Lung (tissue), 12 donors: ENCODE measurements around the gene ETV4. TPM values are rescaled to one million over a fixed set of nuclear protein-coding genes. Genes with fewer than 3 reads are reported as not detected.

Experiments used
- ATAC-seq: fragments of 200-7000 bp; cut with Tn5 transposase; one replicate; pipeline ENCODE4 v1.9.1; 2020; ENCODE audit warnings: moderate number of reproducible peaks; ENCODE audit not compliant: insufficient read depth, low FRiP score
- DNase-seq, 3 donors: peaks; one replicate each; pipeline ENCODE4 v3.0.0-alpha.2; 2013 to 2017
- H3K27ac ChIP-seq, 2 donors: one replicate each; pipeline ENCODE4 v1.5.1; 2013; ENCODE audit warnings: mild to moderate bottlenecking in 2 of 2, moderate library complexity in 2 of 2, control low read depth in 1 of 2, inconsistent platforms in 1 of 2, low read depth in 1 of 2, low read length in 1 of 2
- H3K27me3 ChIP-seq, 3 donors: one replicate each; pipeline ENCODE4 v1.5.1; 2013; ENCODE audit warnings: low read length in 2 of 3; ENCODE audit not compliant: control insufficient read depth in 3 of 3, insufficient read depth in 3 of 3
- H3K36me3 ChIP-seq, 4 donors: one replicate each; pipeline ENCODE4 v1.5.1; 2013; ENCODE audit warnings: low read length in 4 of 4, mild to moderate bottlenecking in 1 of 4, moderate library complexity in 1 of 4; ENCODE audit not compliant: control insufficient read depth in 4 of 4, insufficient read depth in 4 of 4
- H3K4me1 ChIP-seq, 5 donors: one replicate each; pipeline ENCODE4 v1.5.1; 2013; ENCODE audit warnings: low read length in 5 of 5, mild to moderate bottlenecking in 2 of 5, moderate library complexity in 1 of 5; ENCODE audit not compliant: control insufficient read depth in 5 of 5, insufficient read depth in 5 of 5
- H3K4me3 ChIP-seq: one replicate; pipeline ENCODE4 v1.5.1; 2013; ENCODE audit warnings: mild to moderate bottlenecking, control low read depth, moderate library complexity
- H3K9ac ChIP-seq, 2 donors: one replicate each; pipeline ENCODE4 v1.5.1; 2013; ENCODE audit warnings: low read length in 2 of 2, control low read depth in 1 of 2; ENCODE audit not compliant: insufficient read depth in 1 of 2
- H3K9me3 ChIP-seq, 4 donors: one replicate each; pipeline ENCODE4 v1.5.1; 2013; ENCODE audit warnings: low read length in 3 of 4, mild to moderate bottlenecking in 1 of 4, moderate library complexity in 1 of 4; ENCODE audit not compliant: control insufficient read depth in 4 of 4, insufficient read depth in 3 of 4
- CTCF ChIP-seq: IDR thresholded peaks from 2 replicates; pipeline ENCODE4 v1.5.1; 2012; ENCODE audit warnings: mild to moderate bottlenecking; ENCODE audit errors: control extremely low read depth, extremely low read depth
- WGBS, 2 donors: extraction: QIAGEN DNeasy Blood & Tissue Kit; methylation state at CpG; one replicate each; pipeline ENCODE4 v1.1.7; 2013; 5-methylcytosine and 5-hydroxymethylcytosine counted together
- polyA plus RNA-seq, 2 donors: library from polyadenylated mRNA; stranded (reverse); fragments of 200-250 nt; gene quantifications; one replicate each; pipeline ENCODE4 v1.2.1, GENCODE V29; 2013
- total RNA-seq, 2 donors: library from RNA; depleted of rRNA in 1 of 2; stranded (reverse); fragments of >200 nt in 1 of 2; gene quantifications; one replicate each; pipeline ENCODE4 v1.2.1, GENCODE V29; 2014 to 2021
- donor health status: control.
- donor health status: control.
- donor health status: Bipolar disorder and iron deficiency.
- donor health status: healthy.
- donor health status: DM: yes; HTN: yes; CAD: no.

Gene ETV4
- total and polyA plus RNA-seq, 4 donors, result 0.54 to 6.9 (median 3.3) TPM

DNA sequence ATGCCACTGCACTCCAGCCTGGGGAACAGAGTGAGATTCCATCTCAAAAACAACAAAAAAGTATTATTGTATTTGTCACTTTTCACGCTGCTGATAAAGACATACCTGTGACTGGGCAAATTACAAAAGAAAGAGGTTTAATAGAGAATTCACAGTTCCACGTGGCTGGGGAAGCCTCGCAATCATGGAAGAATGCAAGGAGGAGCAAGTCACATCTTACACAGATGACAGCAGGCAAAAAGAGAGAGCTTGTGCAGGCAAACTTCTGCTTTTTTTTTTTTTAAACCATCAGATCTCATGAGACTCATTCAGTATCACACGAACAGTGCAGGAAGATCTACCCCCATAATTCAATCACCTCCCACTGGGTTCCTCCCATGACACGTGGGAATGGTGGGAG, 41.5 kb upstream of the ETV4 start:
- TF ChIP-seq CTCF, result no peak
- Histone ChIP-seq H3K27ac (no peak overlapping the region), H3K4me1 (peaks cover 0 to 16% (median 6%) of the 10 kb centered on the region in 5 donors), H3K27me3 (no peaks in the 10 kb centered on the region), H3K9me3 (no peaks in the 10 kb centered on the region), H3K9ac (no peak overlapping the region), H3K4me3 (no peak overlapping the region), H3K36me3 (no peaks in the 10 kb centered on the region)
- WGBS, 2 donors, result 77 to 82% methylated on average over 5 of the region's 5 CpGs
- no peak for ATAC-seq
- no peak for DNase-seq

- Histone ChIP-seq H3K4me3 (no peak overlapping the region), H3K27me3 (no peaks in the 10 kb centered on the region), H3K36me3 (no peaks in the 10 kb centered on the region), H3K9ac (no peak overlapping the region), H3K9me3 (no peaks in the 10 kb centered on the region), H3K27ac (no peak overlapping the region), H3K4me1 (peaks cover 0 to 9% (median 0%) of the 10 kb centered on the region in 5 donors)
- WGBS, 2 donors, result 89 to 97% methylated on average over 6 of the region's 6 CpGs
- TF ChIP-seq CTCF, result no peak
- DNase-seq (no peak), ATAC-seq (no peak)
Measured at GRCh38 chr17:43584666-43585102, 38.5 kb upstream of the ETV4 start.

- no peaks in the 10 kb centered on the region for H3K36me3 ChIP-seq
- TF ChIP-seq CTCF, result no peak
- peaks cover 0 to 9% (median 0%) of the 10 kb centered on the region in 5 donors for H3K4me1 ChIP-seq
- H3K4me3 ChIP-seq, result no peak overlapping the region
- ATAC-seq (no peak), DNase-seq (no peak)
- no peaks in the 10 kb centered on the region for H3K9me3 ChIP-seq
- WGBS, 2 donors, result 92 to 96% methylated on average over 7 of the region's 7 CpGs
- no peak overlapping the region for H3K9ac ChIP-seq
- no peak overlapping the region for H3K27ac ChIP-seq
- H3K27me3 ChIP-seq, result no peaks in the 10 kb centered on the region
Measured at GRCh38 chr17:43583332-43583731, 37.2 kb upstream of the ETV4 start.

DNA sequence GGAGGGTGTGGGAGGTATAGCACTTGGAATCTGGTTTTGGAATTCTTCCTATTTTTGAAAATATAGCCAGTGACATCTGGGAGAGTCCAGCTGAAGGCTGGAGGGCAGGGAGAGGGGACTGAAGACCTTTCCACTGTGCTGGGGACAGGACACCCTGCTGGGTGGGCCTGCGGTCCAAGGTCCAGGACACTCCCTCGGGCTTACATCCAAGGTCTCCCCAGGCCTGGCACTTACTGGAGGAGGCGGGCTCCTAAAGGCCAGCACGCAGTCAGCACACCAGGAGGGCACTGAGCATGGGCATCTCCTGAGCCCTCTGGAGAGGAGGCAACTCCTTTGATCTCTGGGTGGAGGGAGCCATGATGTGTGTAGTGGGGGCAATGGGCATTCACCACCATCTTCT, 35.5 kb upstream of the ETV4 start:
- H3K27ac ChIP-seq, result no peak overlapping the region
- TF ChIP-seq CTCF, result no peak
- H3K36me3 ChIP-seq, result no peaks in the 10 kb centered on the region
- ATAC-seq (no peak), DNase-seq (no peak)
- no peaks in the 10 kb centered on the region for H3K27me3 ChIP-seq
- H3K9me3 ChIP-seq, result no peaks in the 10 kb centered on the region
- no peak overlapping the region for H3K4me3 ChIP-seq
- H3K9ac ChIP-seq, result no peak overlapping the region
- 69 to 85% methylated on average over 4 of the region's 4 CpGs for WGBS, 2 donors
- peaks cover 0 to 11% (median 0%) of the 10 kb centered on the region in 5 donors for H3K4me1 ChIP-seq
